Heart right ventricle (tissue), 16 donors: ENCODE measurements around the gene ABRAXAS1. TPM values are rescaled to one million over a fixed set of nuclear protein-coding genes. Genes with fewer than 3 reads are reported as not detected.

Experiments
- ATAC-seq, 8 donors: fragments of 200-7000 bp; cut with Tn5 transposase; one replicate each; pipeline ENCODE4 v1.9.1; 2020; ENCODE audit warnings: mild to moderate bottlenecking in 8 of 8, moderate library complexity in 8 of 8, moderate number of reproducible peaks in 1 of 8
- DNase-seq, 2 donors: peaks; one replicate each; pipeline ENCODE4 v3.0.0-alpha.2; 2020
- H3K27ac ChIP-seq, 10 donors: fragments of 200-600 bp; sonication (generic) in 2 of 10; one replicate each; pipeline versions ENCODE4 v1.5.0 to v1.8.0; 2020 to 2022; ENCODE audit warnings: mild to moderate bottlenecking in 3 of 10
- H3K27me3 ChIP-seq, 7 donors: fragments of 200-600 bp; one replicate each; pipeline ENCODE4 v1.8.0; 2021 to 2022; ENCODE audit warnings: mild to moderate bottlenecking in 2 of 7
- H3K36me3 ChIP-seq, 9 donors: fragments of 200-600 bp; sonication (generic) in 1 of 9; one replicate each; pipeline versions ENCODE4 v1.5.0 to v1.8.0; 2020 to 2022; ENCODE audit warnings: mild to moderate bottlenecking in 2 of 9
- H3K4me1 ChIP-seq, 9 donors: fragments of 200-600 bp; sonication (generic) in 1 of 9; one replicate each; pipeline versions ENCODE4 v1.5.0 to v1.8.0; 2020 to 2022; ENCODE audit warnings: mild to moderate bottlenecking in 4 of 9
- H3K4me3 ChIP-seq, 10 donors: fragments of 200-600 bp; sonication (generic) in 2 of 10; one replicate each; pipeline versions ENCODE4 v1.5.0 to v1.8.0; 2020 to 2022; ENCODE audit warnings: mild to moderate bottlenecking in 7 of 10, moderate library complexity in 2 of 10
- H3K9me3 ChIP-seq, 11 donors: fragments of 200-600 bp in 10 of 11; sonication (generic) in 2 of 11; one replicate each; pipeline versions ENCODE4 v1.5.0 to v1.8.0; 2013 to 2022; ENCODE audit warnings: mild to moderate bottlenecking in 2 of 11, control low read depth in 1 of 11, moderate library complexity in 1 of 11
- CTCF ChIP-seq, 9 donors: fragments of 200-600 bp; sonication (generic) in 2 of 9; IDR thresholded peaks; one replicate each; pipeline versions ENCODE4 v1.5.0 to v1.8.0; 2021 to 2022; ENCODE audit warnings: antibody characterized with exemption in 9 of 9, mild to moderate bottlenecking in 5 of 9, moderate library complexity in 1 of 9
- WGBS, 2 donors: extraction: QIAGEN DNeasy Blood & Tissue Kit; methylation state at CpG; one replicate each; pipeline ENCODE4 v1.1.7; 2013; ENCODE audit warnings: inconsistent platforms in 1 of 2; 5-methylcytosine and 5-hydroxymethylcytosine counted together
- intact Hi-C, 10 donors: fragments of 100-400 bp; cut with DNase I; formaldehyde crosslinking; loops; one replicate each; pipeline versions ENCODE4 v1.11.1 to v1.14.2; 2022
- polyA plus RNA-seq, 2 donors: library from polyadenylated mRNA; stranded (reverse); fragments of 200-250 nt; gene quantifications; one replicate each; pipeline ENCODE4 v1.2.3, GENCODE V29; 2013
- total RNA-seq, 10 donors: library from RNA; stranded (reverse); fragmentation: NEBNext Ultra II Directional in 3 of 10; extraction: Animal tissue kit (Norgen Biotek cat#: 25700) in 3 of 10; gene quantifications; one replicate each; pipeline versions ENCODE4 v1.2.1 to v1.2.4, GENCODE V29; 2021 to 2023
- donor health status: Arrhythmogenic right ventricular cardiomyopathy.
- donor health status: ischemic (EF 13 %, LVEDD 7.1; RV severe dilation, severe dysfunction).
- donor health status: healthy with polysubstance abuse.
- donor health status: DM: no; HTN: yes; CAD: no.
- donor health status: DM: no; HTN: no; CAD: no.
- donor health status: ischemic (EF 25% LVEDD 6.9; RV normal size, moderate dysfunction).
- donor health status: ischemic (EF 25% LVEDD 5.7; RV mildly dilated, moderate dysfunction).
- donor health status: healthy.
- donor health status: DM: yes; HTN: yes; CAD: no.
- donor health status: Ischemic cardiomyopathy.
- donor health status: ischemic (EF 35%, LVEDD 5.7; RV mildly dilated, moderate dysfunction).
- donor health status: nonischemic (EF 11% LVEDD 7.7; RV severe dilation, severe dysfunction).
- donor health status: DM: yes; HTN: yes; CAD: no.
- donor health status: PGD.
- donor health status: ischemic (EF 29% LVEDD 5.4; RV normal size, mild dysfunction).
- donor health status: nonischemic (EF 23%, LVEDD 6.1; RV moderate dilation, normal function).

Gene ABRAXAS1
- total and polyA plus RNA-seq, 12 donors, result 2.3 to 11.0 (median 6.5) TPM

DNA sequence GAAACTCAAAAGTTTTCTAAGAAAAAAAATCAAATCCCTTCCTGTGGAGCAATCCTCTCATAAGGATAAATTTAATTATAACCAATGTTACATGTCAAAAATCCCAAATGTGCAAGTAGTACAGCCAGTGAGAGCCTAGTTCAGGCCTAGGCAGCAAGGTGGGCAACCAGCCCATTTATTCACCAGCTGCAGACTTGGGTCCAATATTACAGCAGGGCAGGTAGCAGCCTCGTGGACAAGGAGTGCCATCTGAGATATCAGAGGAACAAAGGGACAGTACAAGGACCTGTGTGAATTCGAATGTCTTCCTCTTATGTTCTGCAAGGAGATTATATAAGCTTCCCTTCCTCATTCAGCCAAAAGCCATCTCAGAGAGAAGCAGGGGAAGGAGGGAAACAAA, 35.9 kb downstream of the ABRAXAS1 start:
- WGBS, 2 donors, result 51 to 71% methylated on average over 2 of the region's 2 CpGs
- DNase-seq, result no peak
- H3K4me3 ChIP-seq, result no peak overlapping the region
- peaks cover 0 to 70% (median 13%) of the 10 kb centered on the region in 9 donors for H3K36me3 ChIP-seq
- ATAC-seq, result no peak
- no peaks in the 10 kb centered on the region for H3K27me3 ChIP-seq
- H3K9me3 ChIP-seq, result no peaks in the 10 kb centered on the region
- H3K4me1 ChIP-seq, result peaks cover 0 to 8% (median 3%) of the 10 kb centered on the region in 9 donors
- intact Hi-C loops, result no loop called here
- TF ChIP-seq CTCF (IDR thresholded peaks at IDR 0.05), result no peak
- H3K27ac ChIP-seq, result no peak overlapping the region

DNA sequence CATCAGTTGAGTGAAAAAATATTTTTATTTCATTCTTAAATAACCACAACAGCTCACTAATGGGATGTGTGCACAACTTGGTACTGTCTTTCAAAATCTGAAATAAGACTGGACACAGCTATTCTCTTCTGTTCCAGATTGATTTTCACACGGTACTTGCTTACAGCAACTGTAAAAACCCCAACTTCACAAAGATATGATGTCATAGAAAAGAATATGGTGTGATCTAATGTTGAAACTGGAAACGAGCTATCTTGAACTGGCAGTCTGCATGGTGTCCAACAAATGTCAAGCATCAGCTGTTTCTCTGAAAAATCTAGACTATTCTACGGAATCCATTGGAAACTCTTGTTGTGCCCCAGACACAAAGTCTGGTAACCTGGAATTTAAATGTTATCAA, 44.0 kb downstream of the ABRAXAS1 start:
- intact Hi-C loops, result no loop called here
- TF ChIP-seq CTCF (IDR thresholded peaks at IDR 0.05), result no peak

GRCh38 chr4:83440148-83440814, 44.6 kb downstream of the ABRAXAS1 start:
- no peaks in the 10 kb centered on the region for H3K9me3 ChIP-seq
- H3K27me3 ChIP-seq, result no peaks in the 10 kb centered on the region
- TF ChIP-seq CTCF (IDR thresholded peaks at IDR 0.05), result no peak
- no peaks in the 10 kb centered on the region for H3K4me1 ChIP-seq
- H3K36me3 ChIP-seq, result peaks cover 0 to 100% (median 23%) of the 10 kb centered on the region in 9 donors
- ATAC-seq (no peak), DNase-seq (no peak)
- H3K27ac ChIP-seq, result no peak overlapping the region
- 94 to 100% methylated on average over 1 of the region's 1 CpG for WGBS, 2 donors
- intact Hi-C loops, result no loop called here
- no peak overlapping the region for H3K4me3 ChIP-seq

More for the DNA sequence above, 44.0 kb downstream of the ABRAXAS1 start:
- Histone ChIP-seq H3K9me3 (no peaks in the 10 kb centered on the region), H3K36me3 (peaks cover 0 to 100% (median 27%) of the 10 kb centered on the region in 9 donors), H3K4me1 (no peaks in the 10 kb centered on the region), H3K4me3 (no peak overlapping the region), H3K27ac (no peak overlapping the region), H3K27me3 (no peaks in the 10 kb centered on the region)
- ATAC-seq (no peak), DNase-seq (no peak)
- 70 to 77% methylated on average over 3 of the region's 3 CpGs for WGBS, 2 donors

DNA sequence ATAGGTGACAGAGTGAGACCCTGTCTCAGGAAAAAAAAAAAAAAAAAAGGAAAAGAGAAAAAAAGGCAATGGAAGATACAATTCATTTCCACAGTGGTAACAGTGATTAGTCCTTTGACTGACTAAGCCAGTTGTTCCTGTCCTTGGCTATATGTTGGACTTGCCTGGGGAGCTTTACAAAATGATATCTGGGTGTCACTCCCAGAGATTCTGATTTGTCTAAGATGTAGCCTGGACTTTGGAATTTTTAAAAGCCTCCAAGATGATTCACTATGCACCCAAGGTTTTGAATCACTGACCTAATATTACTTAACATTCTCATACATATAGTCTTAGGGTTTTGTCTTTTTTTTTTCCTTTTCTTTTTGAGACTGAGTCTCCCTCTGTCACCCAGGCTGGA, 46.2 kb downstream of the ABRAXAS1 start:
- Histone ChIP-seq H3K9me3 (no peaks in the 10 kb centered on the region), H3K4me3 (no peak overlapping the region), H3K36me3 (peaks cover 0 to 99% (median 22%) of the 10 kb centered on the region in 9 donors), H3K4me1 (no peaks in the 10 kb centered on the region), H3K27me3 (no peaks in the 10 kb centered on the region), H3K27ac (no peak overlapping the region)
- intact Hi-C loops, result no loop called here
- no peak for ATAC-seq
- DNase-seq, result no peak
- TF ChIP-seq CTCF (IDR thresholded peaks at IDR 0.05), result no peak
